ENCODE data around the gene ENTR1. TPM values are rescaled to one million over a fixed set of nuclear protein-coding genes. Genes with fewer than 3 reads are reported as not detected.

ENTR1 gene
- total RNA-seq, 2 experiments from 2014 or later, result 85.7 to 91.6 TPM

DNA sequence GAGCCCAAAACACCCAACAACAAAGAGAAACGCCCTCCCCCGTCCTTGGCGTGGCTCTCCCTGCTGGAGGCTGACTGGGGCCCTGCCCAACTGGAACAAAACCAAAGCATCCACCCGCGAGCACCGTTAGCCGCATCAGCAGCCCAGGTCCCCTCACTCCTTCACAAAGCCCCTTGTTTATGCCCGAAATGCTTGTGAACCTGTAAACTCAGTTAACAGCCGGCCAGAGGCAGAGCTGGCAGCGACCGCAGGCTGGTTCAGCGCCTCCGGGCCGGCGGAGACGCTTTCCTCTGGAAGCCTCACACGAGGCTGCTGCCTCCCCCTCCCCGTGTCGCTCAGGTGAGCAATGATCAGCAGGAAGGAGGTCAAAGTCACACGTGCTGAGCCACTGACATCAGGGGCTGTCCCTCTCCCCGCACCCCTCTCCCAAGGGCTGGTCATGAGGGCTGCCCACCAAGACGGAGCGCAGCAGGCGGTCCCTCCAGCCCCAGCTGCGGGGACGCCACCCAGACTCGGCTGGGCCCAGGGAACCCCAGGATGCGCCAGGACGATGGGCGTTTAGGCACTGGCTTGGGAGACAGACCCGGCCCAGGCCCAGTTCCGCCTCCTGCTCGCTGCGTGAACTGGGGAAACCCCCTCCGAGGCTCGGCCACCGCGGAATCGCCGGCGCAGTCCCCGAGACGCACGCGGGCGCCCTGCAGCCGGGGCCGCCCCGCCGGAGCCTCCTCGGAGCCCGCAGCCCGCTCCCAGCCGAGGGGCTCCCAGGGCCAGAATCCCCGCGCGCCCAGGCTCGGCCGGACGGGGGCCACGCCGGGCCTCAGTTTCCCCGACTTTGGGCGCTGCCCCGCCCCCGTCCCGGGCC is 11.0 kb downstream of the ENTR1 start:
- H3K9me3 Mint-ChIP-seq, result no peaks in the 10 kb centered on the region
- no peaks in the 10 kb centered on the region for H3K27me3 Mint-ChIP-seq (ENCODE audit: low read depth)
- CTCF ChIA-PET, result interaction anchor here (0.7 to 1.5 kb wide), 2 partner anchors 10 to 36 kb away, joined by 3 read pairs; partner anchors contain the start of gene DNLZ
- intact Hi-C loops (cut with micrococcal nuclease), result loop anchor here (1.0 to 5.0 kb wide), 6 partner anchors 11 to 688 kb away; partner anchors contain the start of genes CAMSAP1, ENTR1, MAN1B1 and PMPCA
- peak overlapping the region; percentile 78 for H3K4me3 Mint-ChIP-seq
- H3K36me3 Mint-ChIP-seq (ENCODE audit: low read depth), result peaks cover 48% of the 10 kb centered on the region
- H3K27ac Mint-ChIP-seq, result peak overlapping the region; percentile 43
- DNase-seq, result peak; percentile 58
- peaks cover 48% of the 10 kb centered on the region for H3K4me1 Mint-ChIP-seq (ENCODE audit: low read depth)

DNA sequence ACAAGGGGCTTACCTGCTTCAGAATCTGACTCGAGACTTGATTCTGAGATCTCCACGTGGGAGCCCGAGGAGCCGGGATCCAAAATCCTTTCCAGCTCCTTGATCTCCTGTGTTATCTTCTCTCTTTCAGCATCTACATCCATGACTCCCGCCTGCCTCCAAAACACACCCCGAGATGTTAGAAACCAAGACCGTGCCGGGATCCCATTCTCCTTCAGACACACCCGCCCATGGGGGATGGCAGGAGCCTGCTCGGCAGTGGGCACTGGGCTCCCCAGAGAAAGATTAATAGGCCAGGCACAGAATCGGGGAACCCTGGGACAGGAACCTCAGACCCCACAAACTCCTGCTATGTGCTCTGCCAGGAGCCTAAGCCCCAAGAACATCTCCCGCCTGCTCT is 12.1 kb downstream of the ENTR1 start:
- H3K4me1 Mint-ChIP-seq (ENCODE audit: low read depth), result peaks cover 37% of the 10 kb centered on the region
- CTCF ChIA-PET, result interaction anchor here (0.6 to 1.1 kb wide), 3 partner anchors 9 to 29 kb away, joined by 3 read pairs; no protein-coding TSS in a partner anchor
- peak overlapping the region; percentile 78 for H3K4me3 Mint-ChIP-seq
- peaks cover 42% of the 10 kb centered on the region for H3K36me3 Mint-ChIP-seq (ENCODE audit: low read depth)
- no peaks in the 10 kb centered on the region for H3K9me3 Mint-ChIP-seq
- H3K27me3 Mint-ChIP-seq (ENCODE audit: low read depth), result no peaks in the 10 kb centered on the region
- peak overlapping the region; percentile 41 for H3K27ac Mint-ChIP-seq
- DNase-seq, result no peak
- intact Hi-C loops (cut with micrococcal nuclease), result no loop called here

DNA sequence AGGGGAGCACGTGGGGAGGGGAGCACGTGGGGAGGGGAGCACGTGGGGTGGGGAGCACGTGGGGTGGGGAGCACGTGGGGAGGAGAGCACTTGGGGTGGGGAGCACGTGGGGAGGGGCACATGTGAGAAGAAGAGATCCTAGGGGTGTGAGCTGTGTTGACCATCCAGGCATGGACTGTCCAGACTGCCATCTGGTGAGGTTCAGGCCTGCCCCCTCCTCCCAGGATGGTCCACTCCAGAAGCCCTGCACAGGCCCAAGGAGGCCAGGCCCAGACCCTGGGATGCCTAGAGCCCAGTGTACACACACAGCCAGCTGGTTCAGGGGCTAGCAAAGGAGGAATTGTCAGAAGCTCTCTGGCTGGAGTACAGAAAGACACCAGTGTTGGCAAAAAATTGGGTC is 12.8 kb downstream of the ENTR1 start:
- Mint-ChIP-seq H3K36me3 (ENCODE audit: low read depth) (peaks cover 41% of the 10 kb centered on the region), H3K4me1 (ENCODE audit: low read depth) (peaks cover 35% of the 10 kb centered on the region), H3K27ac (no peak overlapping the region), H3K4me3 (no peak overlapping the region), H3K9me3 (no peaks in the 10 kb centered on the region), H3K27me3 (ENCODE audit: low read depth) (no peaks in the 10 kb centered on the region)
- CTCF ChIA-PET, result interaction anchor here (1.0 to 1.1 kb wide), 2 partner anchors 9 to 12 kb away, joined by 3 read pairs; no protein-coding TSS in a partner anchor
- intact Hi-C loops (cut with micrococcal nuclease), result no loop called here
- DNase-seq, result no peak

DNA sequence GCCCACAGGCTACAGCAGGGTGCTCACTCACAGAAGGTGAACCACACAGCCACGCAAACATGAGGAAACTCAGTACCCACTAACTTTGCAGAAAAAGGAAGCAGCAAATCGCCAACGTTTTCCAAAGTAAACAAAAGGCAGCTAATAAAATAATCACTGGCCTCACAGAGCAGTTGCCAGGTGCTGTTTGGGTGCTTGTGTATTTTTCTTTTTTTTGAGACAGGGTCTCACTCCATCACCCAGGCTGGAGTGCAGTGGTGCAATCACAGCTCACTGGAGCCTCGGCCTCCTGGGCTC is 14.2 kb downstream of the ENTR1 start:
- DNase-seq, result no peak

DNA sequence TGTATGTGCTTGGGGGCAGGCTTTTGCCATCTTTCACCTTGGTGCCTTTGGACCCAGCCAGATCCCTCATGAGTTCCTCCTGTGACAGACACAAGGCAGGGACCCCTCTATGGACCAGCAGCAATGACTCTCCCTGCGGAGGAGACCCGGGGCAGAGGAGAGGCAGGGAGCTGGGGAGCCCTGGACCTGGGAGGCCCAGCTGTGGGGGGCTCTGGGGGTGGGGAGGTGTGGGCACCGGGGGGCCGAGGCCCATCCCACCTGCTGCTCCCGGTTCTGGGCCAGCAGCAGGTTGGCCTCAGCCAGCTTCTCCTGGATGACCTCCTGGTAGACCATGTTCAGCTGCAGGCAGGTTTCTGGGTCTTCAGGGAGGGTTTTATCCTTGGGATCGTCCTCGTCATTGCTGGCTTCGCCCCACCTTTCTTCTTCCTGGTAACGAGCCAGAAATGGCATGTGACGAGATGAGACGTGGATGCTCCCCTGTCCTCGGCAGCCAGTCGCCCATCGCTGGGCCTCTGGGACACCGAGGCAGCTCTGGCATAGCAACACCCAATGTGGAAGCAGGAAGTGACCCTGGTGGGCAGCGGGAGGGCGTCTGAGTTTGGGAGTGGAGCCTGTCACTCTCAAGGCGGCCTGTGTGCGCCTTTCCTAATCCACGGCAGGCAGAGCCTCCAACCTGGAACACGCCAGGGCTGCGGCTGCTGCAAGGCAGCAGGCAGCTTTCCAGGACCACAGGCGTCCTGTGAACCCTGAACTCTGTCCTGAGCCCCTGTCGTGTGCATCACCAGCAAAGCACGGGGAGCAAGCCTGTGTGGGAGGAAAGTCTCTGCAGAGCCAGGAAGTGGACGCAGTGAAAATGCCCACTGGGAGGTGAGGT is 14.8 kb downstream of the ENTR1 start:
- CTCF ChIA-PET, result interaction anchor here (1.4 kb wide), 1 partner anchor 15 kb away, joined by 5 read pairs; no protein-coding TSS in a partner anchor
- intact Hi-C loops (cut with micrococcal nuclease), result no loop called here
- Mint-ChIP-seq H3K27ac (no peak overlapping the region), H3K4me1 (ENCODE audit: low read depth) (peaks cover 19% of the 10 kb centered on the region), H3K36me3 (ENCODE audit: low read depth) (peaks cover 35% of the 10 kb centered on the region), H3K27me3 (ENCODE audit: low read depth) (no peaks in the 10 kb centered on the region), H3K4me3 (no peak overlapping the region), H3K9me3 (no peaks in the 10 kb centered on the region)
- DNase-seq, result no peak

More for the DNA sequence above, 14.2 kb downstream of the ENTR1 start:
- H3K4me3 Mint-ChIP-seq, result no peak overlapping the region
- CTCF ChIA-PET, result interaction anchor here (1.4 kb wide), 1 partner anchor 15 kb away, joined by 5 read pairs; no protein-coding TSS in a partner anchor
- H3K4me1 Mint-ChIP-seq (ENCODE audit: low read depth), result peaks cover 25% of the 10 kb centered on the region
- intact Hi-C loops (cut with micrococcal nuclease), result no loop called here
- H3K27me3 Mint-ChIP-seq (ENCODE audit: low read depth), result no peaks in the 10 kb centered on the region
- no peak overlapping the region for H3K27ac Mint-ChIP-seq
- no peaks in the 10 kb centered on the region for H3K9me3 Mint-ChIP-seq
- peaks cover 34% of the 10 kb centered on the region for H3K36me3 Mint-ChIP-seq (ENCODE audit: low read depth)

DNA sequence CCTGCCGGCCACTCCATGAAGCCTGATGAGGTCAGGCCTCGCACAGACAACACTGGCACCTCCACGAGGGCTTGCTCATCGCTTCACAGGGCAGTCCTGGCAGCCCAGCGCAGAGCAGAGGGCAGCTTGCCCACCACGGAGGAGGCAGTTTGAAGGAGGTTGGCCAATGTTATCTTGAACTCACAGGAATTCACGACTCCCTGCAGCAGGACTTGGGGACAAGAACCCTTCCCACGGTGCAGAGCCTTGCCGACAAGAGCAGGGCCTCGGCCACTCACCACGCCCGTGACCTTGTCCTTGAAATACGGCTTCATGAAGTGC is 15.4 kb downstream of the ENTR1 start:
- Mint-ChIP-seq H3K9me3 (no peaks in the 10 kb centered on the region), H3K27ac (peak overlapping the region; percentile 30), H3K27me3 (ENCODE audit: low read depth) (no peaks in the 10 kb centered on the region), H3K4me1 (ENCODE audit: low read depth) (peaks cover 18% of the 10 kb centered on the region), H3K36me3 (ENCODE audit: low read depth) (peaks cover 35% of the 10 kb centered on the region), H3K4me3 (no peak overlapping the region)
- intact Hi-C loops (cut with micrococcal nuclease), result no loop called here
- no peak for DNase-seq
- CTCF ChIA-PET, result no interaction called here

DNA sequence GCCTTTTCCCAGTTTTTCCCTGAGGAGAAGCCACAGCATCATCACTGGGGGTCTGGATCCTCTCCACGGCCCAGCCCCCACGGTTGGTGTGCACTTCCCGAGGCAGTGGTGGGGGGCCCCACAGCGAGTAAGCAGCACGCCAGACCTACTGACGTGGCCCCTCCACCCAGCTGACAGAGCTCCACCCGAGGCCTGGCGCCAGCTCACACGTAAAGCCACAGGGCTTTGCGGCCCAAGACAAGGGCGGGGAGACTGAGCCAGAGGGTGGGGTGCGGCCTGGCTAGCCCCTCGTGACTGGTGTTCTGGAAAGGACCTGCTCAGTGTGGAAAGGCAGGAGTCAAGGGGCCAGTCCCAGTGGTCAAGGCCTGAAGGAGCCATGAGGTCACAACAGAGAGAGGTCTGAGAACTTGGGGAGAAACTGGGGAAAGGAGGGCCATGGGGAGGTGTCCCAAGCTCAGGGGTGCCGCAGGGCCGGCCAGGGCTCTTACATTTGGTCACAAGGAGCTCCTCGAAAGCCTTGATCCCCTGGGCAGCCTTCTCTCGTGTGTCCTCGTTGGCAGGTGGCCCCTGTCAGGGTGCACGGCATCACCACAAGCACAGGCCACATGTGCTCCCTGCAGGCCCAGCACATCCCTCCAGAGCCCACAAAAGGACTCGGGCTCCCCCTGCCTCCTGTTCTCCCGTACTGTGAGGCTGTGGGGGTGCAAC is 15.9 kb downstream of the ENTR1 start:
- CTCF ChIA-PET, result no interaction called here
- Mint-ChIP-seq H3K4me3 (no peak overlapping the region), H3K4me1 (ENCODE audit: low read depth) (peaks cover 18% of the 10 kb centered on the region), H3K27ac (peak overlapping the region; percentile 30), H3K36me3 (ENCODE audit: low read depth) (peaks cover 37% of the 10 kb centered on the region), H3K9me3 (no peaks in the 10 kb centered on the region), H3K27me3 (ENCODE audit: low read depth) (no peaks in the 10 kb centered on the region)
- no peak for DNase-seq
- intact Hi-C loops (cut with micrococcal nuclease), result no loop called here

DNA sequence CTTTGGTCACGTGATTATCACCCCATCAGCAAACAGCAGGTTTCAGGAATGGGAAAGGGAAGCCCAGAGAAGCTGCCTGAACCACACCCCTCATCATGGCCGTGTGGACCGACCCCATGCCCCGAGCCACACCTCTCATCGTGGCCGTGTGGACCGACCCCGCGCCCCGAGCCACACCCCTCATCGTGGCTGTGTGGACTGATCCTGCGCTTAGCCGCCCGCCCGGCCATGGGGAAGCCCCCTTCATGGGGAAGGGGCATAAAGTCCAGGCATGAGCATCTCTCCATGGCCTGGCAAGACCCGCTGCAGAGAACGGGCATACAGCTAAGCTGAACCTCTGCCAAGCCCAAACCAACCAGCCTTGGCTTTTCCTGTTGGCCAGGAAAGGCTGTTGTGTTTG is 16.9 kb downstream of the ENTR1 start:
- H3K36me3 Mint-ChIP-seq (ENCODE audit: low read depth), result peaks cover 31% of the 10 kb centered on the region
- intact Hi-C loops (cut with micrococcal nuclease), result no loop called here
- no peak overlapping the region for H3K27ac Mint-ChIP-seq
- CTCF ChIA-PET, result no interaction called here
- no peak overlapping the region for H3K4me3 Mint-ChIP-seq
- no peak for DNase-seq
- H3K4me1 Mint-ChIP-seq (ENCODE audit: low read depth), result peaks cover 10% of the 10 kb centered on the region
- no peaks in the 10 kb centered on the region for H3K9me3 Mint-ChIP-seq
- H3K27me3 Mint-ChIP-seq (ENCODE audit: low read depth), result no peaks in the 10 kb centered on the region

DNA sequence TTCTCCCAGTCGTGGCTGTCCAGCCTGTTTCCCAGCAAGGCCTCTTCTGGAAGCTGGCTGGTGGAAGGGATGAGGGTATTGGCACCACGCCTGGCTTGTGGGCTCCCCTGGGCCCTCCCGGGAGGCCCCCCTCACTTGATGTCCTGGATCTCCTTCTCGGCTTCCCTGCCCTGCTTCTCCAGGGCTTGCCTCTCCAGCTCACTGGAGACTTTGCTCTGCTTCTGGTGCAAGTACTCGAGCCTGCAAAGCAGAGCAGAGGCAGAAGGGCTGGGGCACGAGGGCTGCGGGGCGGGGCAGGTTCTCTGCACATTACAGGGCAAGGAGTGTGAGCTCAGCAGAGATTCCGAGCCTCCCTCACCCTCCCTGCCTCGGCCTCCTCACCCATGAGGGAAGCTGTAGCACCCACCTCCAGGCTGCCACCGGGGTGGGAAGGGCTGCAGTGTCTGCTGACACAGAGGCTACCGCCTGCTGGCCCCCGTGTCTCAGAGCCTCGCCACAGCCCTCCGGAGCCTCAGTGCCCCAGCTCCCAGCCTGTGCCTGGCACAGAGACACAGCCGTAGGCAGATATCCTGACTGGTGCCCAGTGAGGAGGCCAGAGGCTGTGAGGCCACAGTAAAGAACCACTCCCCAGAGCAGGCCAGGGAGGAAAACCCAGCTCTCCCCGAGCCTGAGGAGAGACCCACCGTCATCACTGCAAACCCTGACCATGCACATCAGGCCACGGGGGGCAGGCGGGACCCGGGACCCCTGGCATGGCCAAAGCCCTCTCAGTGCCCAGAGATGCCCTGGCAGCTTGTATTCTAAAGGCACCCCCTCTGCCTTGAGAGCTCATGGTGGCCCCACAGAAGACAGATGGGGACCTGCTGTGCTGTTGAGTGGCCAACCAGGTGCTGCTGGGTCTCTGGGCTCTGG is 17.6 kb downstream of the ENTR1 start:
- peaks cover 31% of the 10 kb centered on the region for H3K36me3 Mint-ChIP-seq (ENCODE audit: low read depth)
- CTCF ChIA-PET, result no interaction called here
- no peaks in the 10 kb centered on the region for H3K9me3 Mint-ChIP-seq
- H3K4me3 Mint-ChIP-seq, result no peak overlapping the region
- no peak for DNase-seq
- peaks cover 4% of the 10 kb centered on the region for H3K4me1 Mint-ChIP-seq (ENCODE audit: low read depth)
- no peak overlapping the region for H3K27ac Mint-ChIP-seq
- no peaks in the 10 kb centered on the region for H3K27me3 Mint-ChIP-seq (ENCODE audit: low read depth)
- intact Hi-C loops (cut with micrococcal nuclease), result no loop called here

DNA sequence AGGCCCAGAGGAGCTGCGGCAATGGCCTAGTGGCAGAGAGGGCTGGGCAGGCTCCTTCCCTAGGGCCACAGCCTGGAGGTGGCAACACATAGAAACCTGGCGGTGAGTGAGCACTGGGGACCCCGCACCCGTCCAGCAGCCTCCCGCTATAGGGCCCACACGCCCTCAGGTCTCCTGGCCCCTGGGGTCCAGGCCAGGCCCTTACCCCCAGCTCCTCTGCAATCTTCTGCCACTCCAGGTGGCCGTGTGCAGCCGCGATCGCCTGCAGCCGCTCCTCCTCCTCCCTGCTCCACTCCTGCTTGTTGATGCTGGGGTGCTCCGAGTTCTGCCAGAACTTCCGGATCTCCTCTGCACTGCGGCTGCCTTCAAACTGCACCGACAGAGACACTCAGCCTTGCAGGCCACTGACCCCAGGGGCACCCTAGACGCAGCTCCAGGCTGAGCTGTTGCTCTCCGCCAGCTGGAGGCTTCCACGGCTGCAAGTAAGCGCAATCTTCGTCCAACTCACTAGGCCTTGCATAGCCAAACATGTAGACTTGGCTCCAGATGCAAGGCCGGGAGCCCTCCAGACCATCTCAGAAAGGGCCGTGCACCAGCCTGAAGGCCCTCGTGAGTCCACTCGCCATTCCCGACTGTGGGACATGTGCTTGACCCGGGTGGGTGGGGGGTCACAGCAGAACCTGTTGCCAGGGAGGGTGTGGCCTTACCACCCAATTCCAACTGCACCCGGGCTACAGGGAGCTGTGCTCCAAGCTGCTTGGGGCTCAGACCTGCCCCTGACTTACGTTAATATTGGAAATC is 18.5 kb downstream of the ENTR1 start:
- CTCF ChIA-PET, result interaction anchor here (0.8 to 1.2 kb wide), 2 partner anchors 11 to 19 kb away, joined by 3 to 4 read pairs; no protein-coding TSS in a partner anchor
- no peak for DNase-seq
- Mint-ChIP-seq H3K4me3 (no peak overlapping the region), H3K9me3 (no peaks in the 10 kb centered on the region), H3K36me3 (ENCODE audit: low read depth) (peaks cover 34% of the 10 kb centered on the region), H3K4me1 (ENCODE audit: low read depth) (peaks cover 1% of the 10 kb centered on the region), H3K27ac (no peak overlapping the region), H3K27me3 (ENCODE audit: low read depth) (no peaks in the 10 kb centered on the region)
- intact Hi-C loops (cut with micrococcal nuclease), result no loop called here

DNA sequence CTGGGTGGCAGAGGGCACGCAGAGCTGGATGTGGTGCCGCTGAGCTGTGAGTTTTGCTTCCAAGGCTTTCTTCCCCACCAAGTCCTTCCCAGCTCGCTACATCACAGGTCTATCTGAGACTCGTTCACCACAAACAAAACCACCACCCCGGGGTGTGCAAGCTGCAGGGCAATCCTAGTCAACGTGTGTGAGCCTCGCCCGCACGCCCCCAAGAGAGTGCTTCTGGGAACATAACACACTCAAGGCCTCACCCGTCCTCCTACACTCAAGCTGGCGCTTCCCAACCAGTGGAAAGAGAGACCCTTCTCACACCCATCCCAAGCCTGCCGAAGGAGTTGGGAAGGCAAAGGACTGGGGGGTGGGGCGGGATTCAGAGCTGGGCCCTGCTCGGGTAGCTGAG is 21.0 kb downstream of the ENTR1 start:
- H3K9me3 Mint-ChIP-seq, result no peaks in the 10 kb centered on the region
- peaks cover 2% of the 10 kb centered on the region for H3K4me1 Mint-ChIP-seq (ENCODE audit: low read depth)
- CTCF ChIA-PET, result interaction anchor here (0.6 to 1.5 kb wide), 5 partner anchors 8 to 26 kb away, joined by 3 to 5 read pairs (median 3); partner anchors contain the start of gene DNLZ
- no peak for DNase-seq
- no peak overlapping the region for H3K4me3 Mint-ChIP-seq
- no peak overlapping the region for H3K27ac Mint-ChIP-seq
- no peaks in the 10 kb centered on the region for H3K27me3 Mint-ChIP-seq (ENCODE audit: low read depth)
- intact Hi-C loops (cut with micrococcal nuclease), result no loop called here
- peaks cover 38% of the 10 kb centered on the region for H3K36me3 Mint-ChIP-seq (ENCODE audit: low read depth)

All from activated naive CD4-positive, alpha-beta T cell treated with anti-CD3 and anti-CD28 coated beads for 36 hours (primary cell).